ENCODE results near the gene MSANTD2. TPM values are rescaled to one million over a fixed set of nuclear protein-coding genes. Genes with fewer than 3 reads are reported as not detected.

The MSANTD2 gene
- total RNA-seq, 3 donors from 2014 or later, result 10.9 to 34.2 (median 27.2) TPM

- intact Hi-C loops (cut with DNase I; ENCODE audit: low total_unique reads), result no loop called here
- H3K27me3 ChIP-seq, result peaks cover 0 to 5% of the 10 kb centered on the region in 2 donors
- H3K4me3 ChIP-seq, result no peak overlapping the region
- H3K36me3 ChIP-seq, result no peaks in the 10 kb centered on the region
- no peak overlapping the region for H3K27ac ChIP-seq
- TF ChIP-seq POLR2AphosphoS5 (IDR thresholded peaks at IDR 0.05) (no peak), POLR2A (IDR thresholded peaks at IDR 0.05) (no peak), CTCF (IDR thresholded peaks at IDR 0.05) (no peak)
- H3K9me3 ChIP-seq, result no peaks in the 10 kb centered on the region
- no peak for DNase-seq (ENCODE audit: low spot score in 2 of 2)
- no peaks in the 10 kb centered on the region for H3K4me1 ChIP-seq
These were observed 22.0 kb upstream of the MSANTD2 start for GRCh38 chr11:124821995-124822730.

- no peak for DNase-seq (ENCODE audit: low spot score in 2 of 2)
- H3K36me3 ChIP-seq, result no peaks in the 10 kb centered on the region
- H3K4me3 ChIP-seq, result no peak overlapping the region
- no peak overlapping the region for H3K27ac ChIP-seq
- intact Hi-C loops (cut with DNase I; ENCODE audit: low total_unique reads), result no loop called here
- no peaks in the 10 kb centered on the region for H3K9me3 ChIP-seq
- peaks cover 0 to 7% of the 10 kb centered on the region in 2 donors for H3K27me3 ChIP-seq
- no peaks in the 10 kb centered on the region for H3K4me1 ChIP-seq
- TF ChIP-seq POLR2A (IDR thresholded peaks at IDR 0.05) (no peak), CTCF (IDR thresholded peaks at IDR 0.05) (no peak)
These were observed 16.8 kb upstream of the MSANTD2 start for GRCh38 chr11:124817036-124817435.

GRCh38 chr11:124814739-124815138 is 14.5 kb upstream of the MSANTD2 start:
- intact Hi-C loops (cut with DNase I; ENCODE audit: low total_unique reads), result no loop called here
- H3K4me1 ChIP-seq, result no peaks in the 10 kb centered on the region
- H3K36me3 ChIP-seq, result no peaks in the 10 kb centered on the region
- TF ChIP-seq POLR2A (IDR thresholded peaks at IDR 0.05) (no peak), POLR2AphosphoS5 (IDR thresholded peaks at IDR 0.05) (no peak), CTCF (IDR thresholded peaks at IDR 0.05) (no peak)
- DNase-seq (ENCODE audit: low spot score in 2 of 2), result no peak
- no peak overlapping the region for H3K27ac ChIP-seq
- peaks cover 0 to 4% of the 10 kb centered on the region in 2 donors for H3K27me3 ChIP-seq
- H3K9me3 ChIP-seq, result no peaks in the 10 kb centered on the region
- no peak overlapping the region for H3K4me3 ChIP-seq

- TF ChIP-seq POLR2AphosphoS5 (IDR thresholded peaks at IDR 0.05), result no peak
- no peak for TF ChIP-seq POLR2A (IDR thresholded peaks at IDR 0.05)
- no peak for TF ChIP-seq CTCF (IDR thresholded peaks at IDR 0.05)
- H3K27ac ChIP-seq, result no peak overlapping the region
- no peaks in the 10 kb centered on the region for H3K4me1 ChIP-seq
- DNase-seq (ENCODE audit: low spot score in 2 of 2), result no peak
- H3K4me3 ChIP-seq, result no peak overlapping the region
- no peaks in the 10 kb centered on the region for H3K9me3 ChIP-seq
- no peaks in the 10 kb centered on the region for H3K36me3 ChIP-seq
- peaks cover 0 to 4% of the 10 kb centered on the region in 2 donors for H3K27me3 ChIP-seq
- intact Hi-C loops (cut with DNase I; ENCODE audit: low total_unique reads), result no loop called here
These were observed 12.7 kb upstream of the MSANTD2 start for GRCh38 chr11:124812876-124813275.

- intact Hi-C loops (cut with DNase I; ENCODE audit: low total_unique reads), result no loop called here
- no peaks in the 10 kb centered on the region for H3K9me3 ChIP-seq
- no peaks in the 10 kb centered on the region for H3K4me1 ChIP-seq
- H3K27ac ChIP-seq, result no peak overlapping the region
- no peak overlapping the region for H3K4me3 ChIP-seq
- no peak for DNase-seq (ENCODE audit: low spot score in 2 of 2)
- TF ChIP-seq POLR2A (IDR thresholded peaks at IDR 0.05), result no peak
- TF ChIP-seq POLR2AphosphoS5 (IDR thresholded peaks at IDR 0.05), result no peak
- no peak for TF ChIP-seq CTCF (IDR thresholded peaks at IDR 0.05)
- H3K27me3 ChIP-seq, result no peaks in the 10 kb centered on the region
- no peaks in the 10 kb centered on the region for H3K36me3 ChIP-seq
These were observed 11.4 kb upstream of the MSANTD2 start for GRCh38 chr11:124811399-124812125.

Data from breast epithelium (tissue), 4 donors.